ENCODE results near the gene TNFRSF12A.

Gene TNFRSF12A

DNA sequence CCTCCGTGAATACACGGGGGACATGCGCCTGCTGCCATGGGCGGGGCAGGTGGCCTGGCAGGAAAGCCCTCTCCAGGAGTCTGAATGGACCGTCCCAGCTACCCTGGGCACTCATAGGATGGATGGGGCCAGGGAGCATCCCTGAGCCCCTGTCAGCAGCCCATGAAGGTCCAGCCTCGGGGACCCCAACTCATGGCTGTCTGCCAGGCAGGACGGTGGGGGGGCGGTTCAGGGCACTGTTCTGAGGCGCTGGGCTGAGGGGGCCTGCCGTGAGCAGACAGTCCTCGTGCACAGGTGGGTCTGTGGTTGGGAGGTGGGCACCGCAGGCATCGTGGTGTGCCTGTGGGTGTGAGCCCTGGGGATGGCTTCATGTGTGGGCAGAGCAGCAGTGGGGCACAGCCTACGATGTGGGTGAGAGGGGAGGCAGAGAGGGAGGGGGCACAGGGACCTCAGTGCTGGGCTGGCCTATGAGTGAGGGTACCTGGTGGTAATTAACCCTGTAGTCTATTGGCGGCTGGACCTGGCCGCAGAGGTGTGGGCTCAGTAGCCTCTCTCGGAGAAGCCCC lies 33.5 kb upstream of the TNFRSF12A start:
- DNase-seq = no peak

DNA sequence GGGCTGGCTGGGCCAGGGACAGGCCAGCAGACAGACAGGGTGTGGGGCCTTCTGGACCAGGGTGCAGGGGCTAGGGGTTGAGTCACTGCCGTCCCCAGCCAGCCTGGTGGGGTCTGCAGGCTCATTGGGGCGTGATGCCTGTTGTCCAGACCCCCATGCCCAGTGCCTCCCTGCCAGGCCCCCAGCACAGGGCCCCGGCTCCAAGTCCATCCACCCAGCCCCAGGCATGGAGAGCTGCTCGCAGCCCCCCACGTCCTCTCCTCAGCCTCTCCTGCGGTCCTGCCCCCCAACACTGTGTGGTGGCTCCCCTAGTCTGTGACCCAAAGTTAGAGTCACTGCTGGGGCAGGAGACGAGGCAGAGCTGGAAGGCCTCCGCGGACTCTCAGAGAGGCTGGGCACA lies 32.9 kb upstream of the TNFRSF12A start:
- DNase-seq = no peak

DNA sequence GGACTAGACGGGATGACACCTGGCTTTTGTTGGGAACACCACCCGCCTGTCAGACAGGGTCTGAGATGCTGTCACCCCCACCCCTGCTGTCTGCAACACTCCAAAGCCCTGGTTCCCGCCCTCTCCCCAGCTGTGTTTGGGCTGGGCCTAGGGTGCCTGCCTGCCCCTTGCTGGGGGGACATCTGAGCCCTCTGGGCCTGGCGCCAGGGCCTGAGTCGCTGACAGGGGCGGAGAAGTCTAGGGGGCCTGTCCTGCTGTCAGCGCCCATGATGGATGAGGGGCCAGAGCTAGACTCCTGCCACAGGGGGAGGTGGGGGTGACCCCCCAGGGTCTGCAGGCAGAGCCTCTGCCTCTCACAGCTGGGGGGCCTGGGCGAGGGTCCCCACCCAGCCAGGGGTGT lies 32.3 kb upstream of the TNFRSF12A start:
- DNase-seq = no peak

DNA sequence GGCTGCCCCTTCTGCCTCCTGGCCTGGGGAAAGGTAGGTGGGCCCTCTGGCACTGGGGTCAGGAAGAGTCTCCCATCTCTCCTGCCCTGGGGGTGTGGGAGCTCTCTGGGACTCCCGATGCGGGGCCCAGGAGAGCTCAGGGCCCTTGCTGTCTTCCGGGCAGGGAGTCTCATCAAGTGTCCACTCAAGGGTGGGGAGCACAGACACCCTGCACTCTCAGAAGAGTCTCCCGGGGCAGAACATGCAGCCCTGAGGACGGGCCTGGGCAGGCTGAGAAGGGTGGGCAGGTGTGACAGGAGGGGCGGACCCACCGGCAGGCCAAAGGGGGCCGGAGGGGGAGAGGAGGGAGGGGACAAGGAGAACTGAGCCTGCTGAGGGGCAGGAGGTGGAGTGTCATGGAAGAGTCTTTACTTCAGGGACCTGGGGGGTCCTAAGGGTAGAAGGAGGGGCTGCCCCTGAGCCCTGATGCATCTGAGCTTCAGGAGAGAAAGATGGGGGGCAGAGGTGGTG lies 31.5 kb upstream of the TNFRSF12A start:
- DNase-seq = no peak

DNA sequence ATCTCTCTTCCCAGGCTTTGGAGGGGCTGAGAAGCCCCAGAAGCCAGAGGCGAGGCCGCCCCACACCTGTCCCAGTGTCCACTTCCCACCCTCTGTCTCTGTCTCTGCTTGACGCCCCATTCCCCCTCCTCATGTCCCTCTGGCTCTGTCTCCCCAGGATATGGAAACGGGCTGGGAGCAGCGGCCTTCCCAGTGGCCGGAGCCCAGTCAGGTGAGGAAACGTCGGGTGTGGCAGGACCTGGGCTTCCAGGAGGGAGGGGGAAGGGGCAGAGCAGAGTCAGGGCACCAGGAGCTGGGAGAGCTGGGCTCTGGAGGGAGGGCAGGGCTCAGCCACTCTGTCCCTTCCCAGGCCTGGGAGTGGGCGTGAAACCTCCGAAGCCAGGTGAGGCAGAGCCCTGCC lies 29.3 kb upstream of the TNFRSF12A start:
- DNase-seq = no peak

DNA sequence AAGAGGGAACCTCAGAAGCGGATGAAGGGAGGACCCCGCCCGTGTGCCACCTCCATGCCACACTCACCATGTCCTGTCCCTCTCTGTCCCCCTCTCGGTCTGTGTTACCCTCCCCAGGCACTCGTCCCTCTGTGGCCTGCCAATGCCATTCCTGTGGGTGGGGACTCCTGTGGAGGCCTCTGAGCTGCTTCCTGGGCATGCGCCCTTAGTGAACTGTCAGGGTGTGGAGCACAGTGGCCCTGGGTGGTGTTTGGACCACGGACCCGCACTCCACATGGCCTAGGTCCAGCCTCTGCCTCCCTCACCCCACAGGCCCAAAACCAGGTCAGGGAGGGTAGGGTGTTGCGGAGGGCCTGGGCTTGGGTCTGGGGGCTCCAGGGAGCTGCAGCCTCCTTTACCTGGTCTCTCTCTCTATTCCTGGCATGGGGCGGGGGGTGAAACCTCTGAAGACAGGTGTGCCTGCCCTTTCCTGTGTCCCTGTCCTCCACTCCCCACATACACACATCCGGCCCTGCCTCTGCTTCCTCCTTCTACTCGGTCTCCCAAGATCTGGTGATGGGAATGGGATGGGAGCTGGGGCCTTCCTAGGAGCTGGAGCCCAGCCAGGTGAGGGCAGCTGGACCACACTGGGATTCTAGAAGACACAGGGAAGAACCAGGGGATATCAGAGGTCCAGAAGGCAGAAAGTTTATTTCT lies 28.5 kb upstream of the TNFRSF12A start:
- DNase-seq = no peak

DNA sequence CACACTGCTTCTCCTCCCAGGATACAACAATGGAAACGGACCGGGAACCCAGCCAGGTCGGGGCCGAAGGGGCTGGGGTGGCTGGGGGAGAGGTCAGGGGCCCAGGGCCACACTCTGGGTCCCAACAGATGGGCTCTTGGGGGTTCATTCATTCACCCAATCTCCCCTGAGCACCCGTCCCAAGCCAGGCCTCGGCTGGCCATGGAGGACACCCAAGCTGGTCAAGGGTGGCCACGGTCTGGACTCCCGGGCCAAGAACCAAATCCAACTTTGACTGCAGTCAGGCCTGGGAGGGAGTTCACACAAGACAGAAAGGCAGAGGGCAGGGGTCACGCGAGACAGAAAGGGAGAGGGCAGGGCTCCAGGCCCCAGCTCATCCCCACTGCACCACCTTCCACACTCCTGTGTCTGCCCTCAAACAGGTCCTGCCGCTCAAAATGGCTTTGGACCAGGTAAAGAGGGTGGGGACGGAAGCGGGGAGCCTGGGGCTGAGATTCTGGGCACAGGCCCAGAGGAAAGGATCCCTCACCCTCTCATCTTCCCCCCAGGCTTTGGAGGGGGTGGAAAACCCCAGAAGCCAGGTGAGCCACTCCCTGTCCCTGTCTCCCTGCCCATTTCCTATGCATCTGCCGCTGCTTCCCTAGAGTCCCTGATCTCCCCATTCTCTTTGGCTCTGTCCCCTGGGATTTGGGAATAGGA lies 27.6 kb upstream of the TNFRSF12A start:
- no peak for DNase-seq

DNA sequence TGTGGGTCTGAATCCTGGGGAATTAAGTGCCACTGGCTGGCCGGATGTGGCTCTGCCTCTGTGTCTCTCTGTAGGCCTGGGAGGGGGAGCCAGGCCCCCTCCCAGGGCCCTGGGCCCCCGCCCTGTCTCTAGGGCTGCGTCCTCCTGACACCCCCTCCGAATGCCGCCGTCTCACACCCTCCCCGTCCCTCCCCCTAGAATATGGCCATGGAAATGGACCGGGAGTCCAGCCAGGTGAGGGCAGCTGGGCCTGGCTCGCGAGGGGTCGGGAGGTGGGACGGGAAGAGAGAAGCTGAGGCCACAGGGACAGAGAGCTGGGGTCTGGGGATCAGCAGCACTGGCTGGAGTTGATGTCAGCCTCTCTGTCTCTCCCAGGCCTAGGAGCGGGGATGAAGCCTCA lies 23.9 kb upstream of the TNFRSF12A start:
- DNase-seq = no peak

DNA sequence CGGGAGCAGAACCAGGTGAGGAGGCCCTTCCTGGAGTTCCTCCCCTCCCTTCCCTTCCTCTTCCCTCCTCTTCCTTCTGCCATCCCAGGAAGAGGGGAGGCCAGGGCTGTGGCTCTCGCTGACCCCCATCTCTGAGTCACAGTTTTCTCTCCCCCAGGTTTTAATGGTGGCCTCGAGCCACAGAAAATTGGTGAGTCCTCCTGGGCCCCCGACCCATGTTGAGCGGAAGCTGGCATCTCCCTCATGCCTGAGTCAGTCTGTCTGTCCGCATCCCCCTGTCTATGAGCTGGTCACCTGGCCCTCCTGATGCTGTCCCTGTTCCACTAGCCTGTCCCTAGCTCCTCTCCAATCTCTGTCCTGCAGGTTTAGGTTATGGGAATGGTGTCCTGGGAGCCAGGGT lies 20.2 kb upstream of the TNFRSF12A start:
- DNase-seq = no peak

DNA sequence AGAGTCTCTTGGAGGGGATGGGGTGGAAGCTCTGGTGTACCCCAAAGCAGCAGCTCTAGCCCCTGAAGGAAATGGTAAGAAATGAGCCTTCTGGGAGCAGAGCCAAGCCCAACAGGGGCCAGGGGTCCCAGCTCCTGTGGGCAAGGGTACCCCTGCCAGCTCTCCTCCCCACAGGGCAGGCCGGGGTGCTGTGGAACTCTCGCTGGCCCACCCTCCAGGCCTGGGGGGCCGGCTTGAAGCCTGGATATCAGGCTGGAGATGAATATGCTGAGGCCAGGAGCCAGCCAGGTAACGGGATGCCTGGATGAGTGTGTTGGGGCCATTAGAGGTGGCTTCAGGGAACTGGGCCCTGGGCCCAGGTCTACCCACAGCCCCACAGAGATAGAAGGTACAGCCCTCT lies 19.6 kb upstream of the TNFRSF12A start:
- no peak for DNase-seq

DNA sequence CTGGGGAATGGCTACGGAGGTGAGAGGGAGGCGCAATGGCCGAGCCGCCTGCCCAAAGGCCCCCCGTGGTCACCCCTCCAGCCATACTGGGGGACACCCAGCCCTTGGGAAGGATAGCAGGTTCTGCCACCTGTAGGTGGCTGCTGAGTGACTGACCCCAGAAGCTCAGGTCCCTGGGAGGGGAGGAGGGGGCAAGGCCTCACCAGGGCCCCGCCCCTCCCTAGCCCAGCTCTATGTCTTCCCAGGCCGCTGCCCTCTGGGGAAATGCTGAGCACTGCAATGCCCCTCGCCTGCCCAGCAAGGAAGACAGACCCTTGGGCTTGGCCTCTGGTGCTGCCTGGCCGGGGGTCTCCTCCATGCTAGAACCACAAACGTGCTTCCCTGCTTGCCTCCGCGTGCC lies 18.9 kb upstream of the TNFRSF12A start:
- no peak for DNase-seq

DNA sequence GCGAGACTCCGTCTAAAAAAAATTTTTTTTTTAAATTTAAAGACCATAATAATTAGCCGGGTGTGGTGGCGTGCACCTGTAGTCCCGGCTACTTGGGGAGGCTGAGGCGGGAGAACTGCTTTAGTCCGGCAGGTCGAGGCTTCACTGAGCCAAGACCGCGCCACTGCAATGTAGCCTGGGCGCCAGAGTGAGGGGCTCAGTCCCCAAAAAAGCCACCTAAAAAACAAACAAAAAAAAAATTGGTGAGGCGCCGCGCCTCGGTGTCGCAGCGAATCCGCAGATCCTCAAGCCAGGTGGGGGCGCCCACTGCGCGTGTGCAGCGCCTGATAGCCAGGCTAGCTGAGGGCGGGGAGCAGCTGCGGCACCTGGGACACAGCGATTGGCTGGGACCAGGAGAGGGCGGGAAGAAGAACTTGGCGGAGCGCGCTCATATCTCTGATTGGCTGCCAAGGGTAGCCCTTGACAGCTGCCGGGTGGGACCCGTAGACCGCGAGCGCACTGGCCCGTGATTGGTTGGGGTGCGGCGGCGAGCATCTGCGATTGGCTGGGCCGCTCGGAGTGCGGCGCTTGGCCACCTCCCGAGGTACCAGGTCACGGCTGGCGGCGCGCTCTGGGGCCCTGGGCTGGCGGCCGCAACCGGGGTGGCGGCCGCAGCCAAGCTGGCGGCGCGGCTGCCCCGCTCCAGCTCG lies 16.4 kb upstream of the TNFRSF12A start:
- DNase-seq = peak; percentile 93

DNA sequence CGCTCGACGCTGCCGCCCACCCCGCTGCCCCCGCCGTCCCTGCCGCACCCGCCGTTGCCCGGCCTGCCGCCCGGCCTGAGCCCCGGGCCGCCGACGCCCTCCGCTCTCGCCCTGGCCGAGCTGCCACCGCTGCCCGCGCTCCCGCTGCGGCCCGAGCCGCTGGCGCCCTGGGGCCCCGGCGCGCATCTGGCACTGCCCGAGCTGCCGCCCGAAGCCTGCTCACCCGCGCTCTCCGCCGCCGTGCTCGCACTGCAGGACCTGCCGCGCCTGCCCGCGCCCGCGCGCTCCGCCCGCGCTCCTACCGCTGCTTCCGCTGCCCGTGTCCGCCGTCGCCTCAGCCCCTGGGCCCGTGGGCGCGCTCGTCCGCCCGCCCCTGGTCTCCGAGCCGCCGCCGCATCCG lies 15.8 kb upstream of the TNFRSF12A start:
- no peak for DNase-seq

DNA sequence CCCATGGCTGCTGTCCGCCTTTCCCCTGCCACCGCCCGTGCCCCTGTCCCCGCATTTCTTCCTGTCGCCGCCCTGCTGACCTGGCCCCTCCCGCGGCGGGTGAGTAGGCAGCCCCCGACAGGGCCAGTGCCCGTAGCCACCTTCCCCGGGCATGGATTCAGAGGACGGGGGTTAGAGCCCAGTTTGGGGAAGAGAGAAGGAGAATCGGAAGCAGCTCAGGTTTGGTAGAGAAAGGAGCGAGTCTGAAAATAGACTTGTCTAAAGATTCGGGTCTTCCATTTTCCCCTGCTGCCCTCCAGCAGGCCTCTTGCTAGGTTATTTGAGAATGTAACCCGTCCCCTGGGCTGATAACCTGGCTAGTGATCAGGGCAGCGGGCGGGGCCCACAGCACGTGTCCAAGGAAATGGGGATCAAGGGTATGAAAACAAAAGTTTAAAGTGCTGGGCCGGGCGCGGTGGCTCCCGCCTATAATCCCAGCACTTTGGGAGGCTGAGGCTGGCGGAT lies 15.3 kb upstream of the TNFRSF12A start:
- DNase-seq = no peak

DNA sequence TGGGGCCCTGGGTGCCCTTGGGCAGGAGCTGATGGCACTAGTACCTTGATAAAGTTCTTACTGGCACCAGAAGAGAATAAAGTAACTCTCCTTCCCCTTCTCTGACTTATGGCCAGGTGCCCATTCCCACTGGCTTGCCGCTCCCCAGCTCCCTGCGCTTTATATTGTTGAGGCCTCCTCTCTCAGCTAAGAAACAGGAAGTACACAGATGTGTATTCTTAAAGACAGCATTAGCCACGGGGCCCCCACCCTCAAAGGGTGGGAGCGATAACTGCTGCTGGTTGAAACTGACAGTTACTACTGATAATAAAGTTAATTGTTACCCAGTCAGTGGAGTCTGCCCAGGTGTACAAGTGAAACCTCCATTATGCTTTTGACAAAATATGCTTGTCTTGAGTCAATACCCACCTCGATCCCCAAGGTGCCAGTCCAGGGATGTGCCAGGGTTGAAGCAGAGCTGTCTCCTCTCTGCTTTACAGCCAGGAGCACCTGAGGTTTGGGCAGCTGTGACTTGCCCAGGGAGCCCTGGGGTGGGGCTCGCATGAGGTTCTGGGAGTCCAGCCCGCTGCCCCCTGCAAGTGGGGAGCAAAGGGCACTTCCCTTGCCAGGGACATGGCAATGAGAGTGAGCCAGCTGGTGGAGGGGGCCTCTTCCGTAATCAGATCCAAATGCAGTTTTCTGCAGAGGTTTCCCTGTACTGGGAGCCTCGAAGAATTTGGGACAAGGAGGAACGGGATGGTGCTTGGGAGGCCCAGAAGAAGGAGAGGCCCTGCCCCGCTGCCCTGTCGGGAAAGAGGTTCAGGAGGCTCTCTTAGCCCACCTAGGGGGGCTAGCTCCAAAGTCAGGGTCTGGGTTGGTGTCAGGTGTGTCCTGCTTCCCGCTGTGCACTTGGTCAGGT lies 12.9 kb upstream of the TNFRSF12A start:
- no peak for DNase-seq

DNA sequence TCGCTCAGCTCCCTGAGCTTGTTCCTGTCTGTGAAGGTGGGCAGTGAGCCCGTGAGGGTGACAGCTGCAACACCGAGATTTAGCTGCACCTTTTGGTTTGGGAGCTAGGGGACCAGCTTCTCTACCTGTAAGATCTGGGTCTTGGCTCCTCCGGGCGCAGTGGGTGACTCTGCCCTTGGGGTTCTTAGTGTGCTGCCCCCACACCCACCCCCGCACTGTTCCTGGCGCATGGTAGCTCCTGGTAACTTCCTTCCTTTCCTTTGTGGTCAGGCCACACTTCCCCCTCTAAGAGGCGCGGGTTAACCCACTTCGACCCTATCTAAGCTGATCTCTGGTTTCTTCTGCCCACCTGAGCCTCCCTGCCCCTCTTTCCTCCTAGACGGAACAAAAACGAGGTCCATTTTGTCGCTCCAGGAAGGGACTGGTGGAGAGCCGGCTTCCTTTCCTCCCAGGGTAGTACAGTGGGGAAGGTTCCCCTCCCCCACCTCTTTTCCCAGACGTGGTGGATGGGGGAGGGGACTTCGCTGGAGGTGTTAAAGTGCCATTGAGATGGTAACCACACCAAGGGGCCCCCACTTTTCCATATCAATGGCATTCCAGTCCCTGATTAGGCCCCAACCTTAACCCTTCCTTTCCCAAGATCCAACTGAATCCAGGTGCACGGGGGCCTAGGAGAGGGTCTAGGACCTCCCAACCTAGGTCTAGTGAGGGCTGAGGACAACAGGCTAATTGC lies 12.0 kb upstream of the TNFRSF12A start:
- no peak for DNase-seq

DNA sequence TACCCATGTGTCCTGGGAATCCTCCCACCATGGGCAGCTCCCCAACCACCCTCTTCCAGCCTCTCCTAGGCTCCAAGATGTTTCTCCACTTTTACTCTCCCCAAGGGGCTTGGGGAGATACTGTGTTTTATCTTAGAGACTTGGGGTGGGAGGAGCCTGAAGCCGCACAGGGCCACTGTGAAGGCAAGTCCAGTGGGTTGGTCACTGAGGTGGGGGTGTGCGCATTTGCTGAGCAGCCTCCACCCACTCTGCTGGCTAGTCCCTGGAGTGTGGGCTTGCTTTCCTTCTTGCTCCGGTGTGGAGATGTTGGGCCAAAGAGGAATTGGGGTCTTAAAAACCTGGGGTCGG lies 11.5 kb upstream of the TNFRSF12A start:
- no peak for DNase-seq

DNA sequence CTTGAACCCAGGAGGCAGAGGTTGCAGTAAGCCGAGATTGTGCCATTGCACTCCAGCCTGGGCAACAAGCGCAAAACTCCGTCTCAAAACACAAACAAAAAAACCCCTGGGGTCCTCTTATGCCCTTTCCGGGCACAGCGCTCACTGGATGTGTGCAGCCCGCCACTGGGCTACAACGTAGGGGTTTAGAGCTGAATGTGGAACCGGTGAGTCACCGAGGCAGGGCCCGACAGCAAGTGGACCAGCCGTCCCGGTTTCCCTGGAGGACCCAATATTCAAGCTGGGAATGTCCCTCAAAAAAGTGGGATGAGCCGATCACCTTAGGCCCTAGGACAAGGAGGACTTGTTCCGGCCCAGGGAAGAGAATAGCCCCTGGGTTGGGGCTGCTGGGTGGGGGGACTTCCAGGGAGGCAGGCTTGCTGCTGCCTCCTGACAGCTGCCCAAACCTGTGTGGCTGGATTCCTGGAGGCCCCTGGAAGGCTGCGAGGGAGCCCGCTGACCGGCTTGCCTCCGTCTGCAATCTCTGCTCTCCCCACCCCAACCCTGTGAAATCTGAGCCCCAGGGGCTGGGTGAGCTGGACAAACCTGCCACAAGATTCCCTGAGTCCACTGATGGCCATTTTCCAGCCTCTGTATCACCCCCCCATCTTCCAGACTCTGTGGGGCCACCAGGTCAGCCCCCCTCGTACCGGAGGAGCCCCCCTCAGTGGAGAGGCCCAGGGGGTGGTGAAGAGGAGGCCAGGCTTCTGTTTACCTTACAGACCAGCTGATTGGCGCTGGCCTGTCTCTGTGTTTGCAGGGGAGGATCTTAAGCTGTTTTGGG lies 10.4 kb upstream of the TNFRSF12A start:
- no peak for DNase-seq

DNA sequence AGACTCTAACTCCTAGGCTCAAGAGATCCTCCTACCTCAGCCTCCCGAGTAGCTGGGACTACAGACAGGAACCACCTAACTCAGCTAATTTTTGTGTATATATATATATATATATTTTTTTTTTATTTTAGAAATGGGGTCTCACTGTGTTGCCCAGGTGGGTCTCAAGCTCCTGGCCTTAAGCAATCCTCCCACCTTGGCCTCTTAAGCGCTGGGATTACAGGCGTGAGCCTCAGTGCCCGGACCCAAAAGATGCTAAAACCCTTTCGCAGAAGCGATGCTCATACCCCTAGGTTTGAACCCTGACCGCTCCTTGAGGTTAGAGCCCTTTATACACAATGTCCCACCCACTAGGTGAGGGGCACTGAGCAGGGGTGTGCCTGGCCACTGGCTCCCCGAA lies 9.7 kb upstream of the TNFRSF12A start:
- DNase-seq = no peak

DNA sequence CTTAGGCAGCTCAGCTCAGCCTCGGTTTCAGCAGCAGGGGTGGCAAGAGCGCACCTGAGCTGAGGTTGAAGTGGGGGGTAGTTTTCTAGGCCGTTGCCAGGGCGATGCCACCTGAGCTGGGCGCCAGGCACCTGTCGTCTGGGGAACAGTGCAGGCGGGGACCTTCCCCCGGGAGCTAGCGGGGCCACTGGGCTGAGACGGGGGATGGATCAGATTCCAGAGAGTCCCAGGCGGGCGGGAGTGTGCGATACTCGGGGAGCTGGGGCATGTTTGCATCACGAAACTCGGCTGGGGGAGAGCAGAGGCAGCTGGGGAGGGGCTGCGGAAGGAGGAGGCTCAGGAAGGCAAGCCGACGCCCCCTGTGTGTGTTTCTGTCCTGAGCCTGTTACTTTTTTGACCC lies 7.9 kb upstream of the TNFRSF12A start:
- no peak for DNase-seq
